OCI-LY3 (cell line): Measurements from ENCODE around the gene RNF169.

Experiments used
- H2AFZ ChIP-seq: fragments of 200-600, 300-600 bp; shearing (Covaris generic); 2 replicates; pipeline ENCODE4 v1.6.0; 2014; ENCODE audit warnings: antibody characterized with exemption, low read depth, low read length
- H3K27ac ChIP-seq: fragments of 200-600, 300-600 bp; sonication (generic); 2 replicates; pipeline ENCODE4 v1.5.1; 2014; ENCODE audit warnings: mild to moderate bottlenecking, low read length, moderate library complexity, mixed read lengths
- H3K27me3 ChIP-seq: fragments of 200-600, 300-600 bp; sonication (generic); 2 replicates; pipeline ENCODE4 v1.6.1; 2014; ENCODE audit warnings: low read depth, low read length, mixed read lengths
- H3K36me3 ChIP-seq: fragments of 200-600, 300-600 bp; sonication (generic); replicated peaks from 2 replicates; pipeline ENCODE3; 2014; ENCODE audit warnings: low read depth, low read length, mixed read lengths
- H3K4me1 ChIP-seq: fragments of 300-600, 200-600 bp; sonication (generic); 2 replicates; pipeline ENCODE4 v1.6.1; 2014; ENCODE audit warnings: low read length, mixed read lengths
- H3K4me2 ChIP-seq: fragments of 200-600, 300-600 bp; sonication (generic); 2 replicates; pipeline ENCODE4 v1.6.1; 2014; ENCODE audit warnings: low read length, mixed read lengths
- H3K4me3 ChIP-seq: fragments of 300-600, 200-600 bp; sonication (generic); 2 replicates; pipeline ENCODE4 v1.5.1; 2014; ENCODE audit warnings: antibody characterized with exemption, mild to moderate bottlenecking, low read length, moderate library complexity
- H3K79me2 ChIP-seq: fragments of 300-600, 200-600 bp; shearing (Covaris generic); 2 replicates; pipeline ENCODE4 v1.6.1; 2014; ENCODE audit warnings: mild to moderate bottlenecking, low read length, mixed read lengths
- H3K9ac ChIP-seq: fragments of 300-600, 200-600 bp; shearing (Covaris generic); 2 replicates; pipeline ENCODE4 v1.6.0; 2014; ENCODE audit warnings: mild to moderate bottlenecking, low read length, moderate library complexity
- H3K9me3 ChIP-seq: fragments of 200-600, 300-600 bp; shearing (Covaris generic); 2 replicates; pipeline ENCODE4 v1.6.1; 2014; ENCODE audit warnings: low read length, mixed read lengths; ENCODE audit not compliant: insufficient read depth
- H4K20me1 ChIP-seq: fragments of 200-600, 300-600 bp; sonication (generic); 2 replicates; pipeline ENCODE4 v1.6.1; 2016; ENCODE audit warnings: low read length, mixed read lengths; ENCODE audit not compliant: insufficient read depth
- CTCF ChIP-seq: fragments of 200-600, 300-600 bp; sonication (generic); IDR thresholded peaks from 2 replicates; pipeline ENCODE4 v1.5.1; 2014; ENCODE audit warnings: antibody characterized with exemption, low read length, low read depth
- EZH2phosphoT487 ChIP-seq: fragments of 200-600 bp; shearing (Covaris generic); IDR thresholded peaks from 2 replicates; pipeline ENCODE4 v1.6.1; 2018; ENCODE audit warnings: antibody characterized with exemption, mixed run types, low read depth

The RNF169 gene

DNA sequence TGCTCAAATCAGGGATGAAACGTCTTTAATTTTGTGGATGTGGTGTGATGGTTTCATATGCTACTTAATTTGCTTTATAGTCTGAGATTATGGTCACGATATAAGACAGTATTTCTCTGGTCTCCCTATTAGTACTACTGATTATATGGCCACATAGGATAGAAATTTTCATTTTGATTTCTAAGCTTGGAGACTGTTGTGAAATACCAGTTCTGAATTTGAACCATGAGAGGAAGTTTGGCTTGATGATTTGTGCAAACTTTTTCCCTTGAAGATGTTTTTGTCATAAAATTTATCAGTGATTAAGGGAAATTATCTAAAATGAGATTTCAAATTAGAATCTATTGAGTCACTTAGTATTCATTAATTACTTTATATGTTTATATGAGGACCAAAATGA lies 2.7 kb downstream of the RNF169 start:
- Histone ChIP-seq H3K4me3 (no peak overlapping the region), H3K4me1 (peaks cover 43% of the 10 kb centered on the region), H3K27me3 (no peaks in the 10 kb centered on the region), H3K27ac (no peak overlapping the region), H4K20me1 (peaks cover 48% of the 10 kb centered on the region), H3K9me3 (no peaks in the 10 kb centered on the region), H3K79me2 (peaks cover 73% of the 10 kb centered on the region), H3K4me2 (no peak overlapping the region), H3K9ac (no peak overlapping the region), H3K36me3 (peaks cover 5% of the 10 kb centered on the region), H2AFZ (no peak overlapping the region)
- TF ChIP-seq EZH2phosphoT487, result no peak
- no peak for TF ChIP-seq CTCF

DNA sequence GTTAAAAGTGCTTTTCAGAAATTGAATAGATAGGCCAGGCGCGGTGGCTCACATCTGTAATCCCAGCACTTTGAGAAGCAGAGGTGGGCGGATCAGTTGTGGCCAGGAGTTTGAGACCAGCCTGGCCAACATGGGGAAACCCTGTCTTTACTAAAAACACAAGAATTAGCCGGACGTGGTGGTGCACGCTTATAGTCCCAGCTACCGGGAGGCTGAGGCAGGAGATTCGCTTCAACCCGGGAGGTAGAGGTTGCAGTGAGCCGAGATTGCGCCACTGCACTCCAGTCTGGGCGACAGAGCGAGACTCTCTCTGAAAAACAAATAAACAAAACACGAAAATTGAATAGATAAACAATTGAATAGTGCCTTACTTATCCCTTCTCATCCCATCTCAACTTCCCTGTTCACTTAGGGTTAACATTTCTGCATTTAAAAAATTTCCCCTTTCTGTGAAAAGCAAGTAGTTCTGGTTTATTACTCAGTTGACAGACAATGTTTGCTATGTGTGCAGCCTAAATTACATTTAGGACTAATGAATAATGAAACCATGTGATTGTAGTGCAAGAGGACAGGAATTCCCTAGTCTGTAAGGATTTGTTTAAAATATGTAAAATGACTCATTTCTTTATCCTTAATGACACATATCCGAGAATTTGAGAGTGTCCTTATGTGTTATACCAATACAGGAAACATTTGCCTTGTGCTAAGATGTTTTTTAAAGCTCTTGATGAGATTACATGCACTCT lies 6.0 kb downstream of the RNF169 start:
- Histone ChIP-seq H3K27me3 (no peaks in the 10 kb centered on the region), H3K9me3 (no peaks in the 10 kb centered on the region), H3K9ac (0 out of 2 replicates have a peak overlapping the region, but pooled peaks have one; percentile 2), H3K36me3 (peaks cover 9% of the 10 kb centered on the region), H3K4me3 (peak overlapping the region; percentile 62), H3K27ac (0 out of 2 replicates have a peak overlapping the region, but pooled peaks have one; percentile 7), H3K79me2 (peaks cover 69% of the 10 kb centered on the region), H4K20me1 (peaks cover 48% of the 10 kb centered on the region), H3K4me2 (peak overlapping the region; percentile 64), H3K4me1 (peaks cover 34% of the 10 kb centered on the region), H2AFZ (no peak overlapping the region)
- TF ChIP-seq EZH2phosphoT487 (no peak), CTCF (no peak)

GRCh38 chr11:74755395-74755995 lies 6.8 kb downstream of the RNF169 start:
- no peak overlapping the region for H2AFZ ChIP-seq
- H4K20me1 ChIP-seq, result peaks cover 42% of the 10 kb centered on the region
- no peaks in the 10 kb centered on the region for H3K9me3 ChIP-seq
- peaks cover 27% of the 10 kb centered on the region for H3K4me1 ChIP-seq
- TF ChIP-seq CTCF (no peak), EZH2phosphoT487 (no peak)
- peaks cover 61% of the 10 kb centered on the region for H3K79me2 ChIP-seq
- H3K4me3 ChIP-seq, result peak overlapping the region; percentile 62; the same call in 1 of the 2 replicates
- H3K27me3 ChIP-seq, result no peaks in the 10 kb centered on the region
- no peak overlapping the region for H3K27ac ChIP-seq
- peak overlapping the region; percentile 64 for H3K4me2 ChIP-seq
- H3K36me3 ChIP-seq, result peaks cover 9% of the 10 kb centered on the region
- no peak overlapping the region for H3K9ac ChIP-seq

DNA sequence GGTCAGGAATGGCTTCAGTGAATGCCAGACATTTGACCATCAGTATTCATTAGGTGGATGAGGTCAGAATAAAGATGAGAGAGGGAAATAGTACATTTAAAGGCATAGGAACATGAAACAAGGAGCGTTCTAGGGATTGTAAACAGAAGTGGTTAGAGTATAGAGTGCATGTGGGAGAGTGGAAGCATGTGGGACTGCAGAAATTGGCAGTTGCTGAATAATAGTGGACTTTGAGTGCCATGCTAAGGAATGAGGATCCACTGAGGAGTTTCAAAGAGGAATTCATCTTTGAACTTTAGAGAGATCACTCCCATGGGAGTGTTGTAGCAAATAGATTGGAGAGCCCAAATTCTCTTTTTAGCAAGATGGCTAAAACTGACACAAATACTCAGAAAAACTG lies 7.9 kb downstream of the RNF169 start:
- peaks cover 50% of the 10 kb centered on the region for H3K79me2 ChIP-seq
- no peak overlapping the region for H3K9ac ChIP-seq
- no peak overlapping the region for H3K4me2 ChIP-seq
- H3K4me3 ChIP-seq, result no peak overlapping the region
- no peak overlapping the region for H2AFZ ChIP-seq
- no peaks in the 10 kb centered on the region for H3K27me3 ChIP-seq
- peaks cover 34% of the 10 kb centered on the region for H4K20me1 ChIP-seq
- H3K36me3 ChIP-seq, result peaks cover 9% of the 10 kb centered on the region
- TF ChIP-seq EZH2phosphoT487, result no peak
- peaks cover 27% of the 10 kb centered on the region for H3K4me1 ChIP-seq
- no peak overlapping the region for H3K27ac ChIP-seq
- no peaks in the 10 kb centered on the region for H3K9me3 ChIP-seq
